ENCODE data around the gene FAM83E.

GRCh38 chr19:48616491-48617056 lies 1.7 kb upstream of the FAM83E start:
- no peak for TF ChIP-seq CTCF (IDR thresholded peaks at IDR 0.05)
- TF ChIP-seq POLR2AphosphoS5 (IDR thresholded peaks at IDR 0.05): no peak

All from upper lobe of left lung (tissue), 4 donors.